ENCODE measurements around the gene MFAP4. TPM values are rescaled to one million over a fixed set of nuclear protein-coding genes. Genes with fewer than 3 reads are reported as not detected.

The MFAP4 gene
- total RNA-seq, 1 experiment from 2014 or later, result 0.52 TPM

- H3K27me3 ChIP-seq (ENCODE audit: insufficient read depth, low read length), result no peaks in the 10 kb centered on the region
- H3K4me1 ChIP-seq (ENCODE audit: control insufficient read depth in 1 of 2, insufficient read depth in 2 of 2, low read length in 2 of 2), result peaks cover 7 to 31% of the 10 kb centered on the region in 2 experiments; a peak in 3 of 4 replicates
- H3K27ac ChIP-seq (ENCODE audit: low read depth, low read length), result no peak overlapping the region
- CTCF ChIA-PET, result interaction anchor here (1.1 kb wide), 1 partner anchor 10 kb away, joined by 4 read pairs; the partner anchor contains the start of gene B9D1
- no peak overlapping the region for H3K4me3 ChIP-seq (replicated peaks in 1 of 2; ENCODE audit: low read depth in 1 of 2, low read length in 2 of 2)
- POLR2A ChIA-PET, result no interaction called here
- H3K36me3 ChIP-seq (ENCODE audit: control insufficient read depth in 1 of 2, insufficient read depth in 2 of 2, low read length in 2 of 2), result no peaks in the 10 kb centered on the region
- H2AFZ ChIP-seq (ENCODE audit: low read depth, low read length, poor library complexity, severe bottlenecking), result no peak overlapping the region
- intact Hi-C loops (cut with micrococcal nuclease), result no loop called here
- ATAC-seq, result no peak
- H4K20me1 ChIP-seq (ENCODE audit: insufficient read depth), result no peaks in the 10 kb centered on the region
- no peak for TF ChIP-seq EZH2 (IDR thresholded peaks at IDR 0.05)
- no peak for TF ChIP-seq ZNF274 (IDR thresholded peaks at IDR 0.05; ENCODE audit: low read depth, low read length)
- TF ChIP-seq JUND (IDR thresholded peaks at IDR 0.05), result no peak
- TF ChIP-seq SIN3A (IDR thresholded peaks at IDR 0.05; ENCODE audit: low read depth), result no peak
- H3K9me3 ChIP-seq (ENCODE audit: control insufficient read depth in 1 of 2, insufficient read depth in 1 of 2, low read depth in 1 of 2, low read length in 2 of 2), result no peaks in the 10 kb centered on the region
- no TSS peak for BruUV-seq (replicated peaks)
- no peak overlapping the region for H3K4me2 ChIP-seq (ENCODE audit: low read length)
- no peaks in the 10 kb centered on the region for H3K9me2 ChIP-seq (ENCODE audit: insufficient read depth)
- H3K79me2 ChIP-seq (ENCODE audit: insufficient read depth, low read length), result peaks cover 7% of the 10 kb centered on the region
- DNase-seq (ENCODE audit: low read depth, low spot score), result no peak
- H3K9ac ChIP-seq (ENCODE audit: low read length), result no peak overlapping the region
- RAD21 ChIA-PET (ENCODE audit: low non-redundant PET in 1 of 2, low total read pairs in 2 of 2, uncharacterized antibody in 2 of 2, unreplicated experiment in 2 of 2), result no interaction called here
These were observed 14.6 kb downstream of the MFAP4 start for GRCh38 chr17:19372439-19372838.

- DNase-seq (ENCODE audit: low read depth, low spot score) (no peak), ATAC-seq (no peak)
- no peaks in the 10 kb centered on the region for H3K36me3 ChIP-seq (ENCODE audit: control insufficient read depth in 1 of 2, insufficient read depth in 2 of 2, low read length in 2 of 2)
- peaks cover 7 to 30% of the 10 kb centered on the region in 2 experiments; a peak in 3 of 4 replicates for H3K4me1 ChIP-seq (ENCODE audit: control insufficient read depth in 1 of 2, insufficient read depth in 2 of 2, low read length in 2 of 2)
- CTCF ChIA-PET, result interaction anchor here (1.1 kb wide), 1 partner anchor 9 kb away, joined by 4 read pairs; the partner anchor contains the start of gene B9D1
- H3K4me3 ChIP-seq (replicated peaks in 1 of 2; ENCODE audit: low read depth in 1 of 2, low read length in 2 of 2), result no peak overlapping the region
- no peak overlapping the region for H3K27ac ChIP-seq (ENCODE audit: low read depth, low read length)
- RAD21 ChIA-PET (ENCODE audit: low non-redundant PET in 1 of 2, low total read pairs in 2 of 2, uncharacterized antibody in 2 of 2, unreplicated experiment in 2 of 2), result no interaction called here
- intact Hi-C loops (cut with micrococcal nuclease), result no loop called here
- H3K9ac ChIP-seq (ENCODE audit: low read length), result no peak overlapping the region
- H3K4me2 ChIP-seq (ENCODE audit: low read length), result no peak overlapping the region
- no TSS peak for BruUV-seq (replicated peaks)
- H3K9me3 ChIP-seq (ENCODE audit: control insufficient read depth in 1 of 2, insufficient read depth in 1 of 2, low read depth in 1 of 2, low read length in 2 of 2), result no peaks in the 10 kb centered on the region
- H3K9me2 ChIP-seq (ENCODE audit: insufficient read depth), result no peaks in the 10 kb centered on the region
- no peaks in the 10 kb centered on the region for H3K27me3 ChIP-seq (ENCODE audit: insufficient read depth, low read length)
- peaks cover 7% of the 10 kb centered on the region for H3K79me2 ChIP-seq (ENCODE audit: insufficient read depth, low read length)
- no peak for TF ChIP-seq CEBPB (IDR thresholded peaks at IDR 0.05; ENCODE audit: low read depth)
- TF ChIP-seq POLR2AphosphoS5 (IDR thresholded peaks at IDR 0.05; ENCODE audit: low read depth, low read length), result no peak
- TF ChIP-seq REST (IDR thresholded peaks at IDR 0.05; ENCODE audit: low read depth), result no peak
- no peak for TF ChIP-seq POLR2A (IDR thresholded peaks at IDR 0.05; ENCODE audit: borderline replicate concordance, extremely low read depth, insufficient read depth, insufficient read length)
- no peaks in the 10 kb centered on the region for H4K20me1 ChIP-seq (ENCODE audit: insufficient read depth)
- H2AFZ ChIP-seq (ENCODE audit: low read depth, low read length, poor library complexity, severe bottlenecking), result no peak overlapping the region
- POLR2A ChIA-PET, result no interaction called here
These were observed 15.0 kb downstream of the MFAP4 start for GRCh38 chr17:19372011-19372370.
